ENCODE data around the gene TAGAP.
"Not testable (repeated sequence)": the region's sequence is repeated elsewhere in the genome, so short reads cannot be mapped to it uniquely, and the experiment has no call there.

TAGAP gene

GRCh38 chr6:159007510-159007909, 37.3 kb downstream of the TAGAP start:
- no peaks in the 10 kb centered on the region for H3K79me2 ChIP-seq (ENCODE audit: control insufficient read depth, insufficient read depth, low read length, unreplicated experiment)
- peaks cover 4% of the 10 kb centered on the region for H3K4me1 ChIP-seq (ENCODE audit: control insufficient read depth, insufficient read depth, low read length, unreplicated experiment)
- H3K36me3 ChIP-seq (ENCODE audit: insufficient read depth, low read length), result no peaks in the 10 kb centered on the region
- H2AFZ ChIP-seq (ENCODE audit: low read length, unreplicated experiment), result no peak overlapping the region
- H3K4me3 ChIP-seq (ENCODE audit: low read depth, low read length), result no peak overlapping the region
- H3K27ac ChIP-seq (ENCODE audit: low read depth, low read length), result no peak overlapping the region
- H3K27me3 ChIP-seq (ENCODE audit: insufficient read depth, low read length), result no peaks in the 10 kb centered on the region

GRCh38 chr6:159005436-159005835, 39.4 kb downstream of the TAGAP start:
- Histone ChIP-seq H3K79me2 (ENCODE audit: control insufficient read depth, insufficient read depth, low read length, unreplicated experiment) (peaks cover 3% of the 10 kb centered on the region), H3K27me3 (ENCODE audit: insufficient read depth, low read length) (no peaks in the 10 kb centered on the region), H2AFZ (ENCODE audit: low read length, unreplicated experiment) (no peak overlapping the region), H3K27ac (ENCODE audit: low read depth, low read length) (no peak overlapping the region), H3K4me1 (ENCODE audit: control insufficient read depth, insufficient read depth, low read length, unreplicated experiment) (peaks cover 18% of the 10 kb centered on the region), H3K4me3 (ENCODE audit: low read depth, low read length) (no peak overlapping the region), H3K36me3 (ENCODE audit: insufficient read depth, low read length) (no peaks in the 10 kb centered on the region)

- no peak overlapping the region for H2AFZ ChIP-seq (ENCODE audit: low read length, unreplicated experiment)
- H3K27me3 ChIP-seq (ENCODE audit: insufficient read depth, low read length), result no peaks in the 10 kb centered on the region
- no peaks in the 10 kb centered on the region for H3K36me3 ChIP-seq (ENCODE audit: insufficient read depth, low read length)
- peaks cover 18% of the 10 kb centered on the region for H3K4me1 ChIP-seq (ENCODE audit: control insufficient read depth, insufficient read depth, low read length, unreplicated experiment)
- H3K27ac ChIP-seq (ENCODE audit: low read depth, low read length), result no peak overlapping the region
- H3K4me3 ChIP-seq (ENCODE audit: low read depth, low read length), result no peak overlapping the region
- H3K79me2 ChIP-seq (ENCODE audit: control insufficient read depth, insufficient read depth, low read length, unreplicated experiment), result peaks cover 3% of the 10 kb centered on the region
These were observed 40.2 kb downstream of the TAGAP start for GRCh38 chr6:159004592-159004991.

- Histone ChIP-seq H3K27me3 (ENCODE audit: insufficient read depth, low read length) (no peaks in the 10 kb centered on the region), H3K79me2 (ENCODE audit: control insufficient read depth, insufficient read depth, low read length, unreplicated experiment) (peaks cover 11% of the 10 kb centered on the region)
These were observed 42.2 kb downstream of the TAGAP start for GRCh38 chr6:159002432-159003155.

GRCh38 chr6:158999666-159000403, 45.0 kb downstream of the TAGAP start, which contains the start of gene RSPH3:
RSPH3 (minus strand) TSS chr6:159000202; CDS start chr6:158999550, 652 bp downstream.
- Histone ChIP-seq H3K36me3 (ENCODE audit: insufficient read depth, low read length) (peaks cover 3% of the 10 kb centered on the region; the same call in 1 of the 2 replicates), H2AFZ (ENCODE audit: low read length, unreplicated experiment) (peak within 1 kb of the TSS; percentile 96), H3K27me3 (ENCODE audit: insufficient read depth, low read length) (no peaks in the 10 kb centered on the region), H3K4me3 (ENCODE audit: low read depth, low read length) (peak within 1 kb of the TSS; percentile 94), H3K79me2 (ENCODE audit: control insufficient read depth, insufficient read depth, low read length, unreplicated experiment) (peaks cover 12% of the 10 kb centered on the region), H3K27ac (ENCODE audit: low read depth, low read length) (peak within 1 kb of the TSS; percentile 75), H3K4me1 (ENCODE audit: control insufficient read depth, insufficient read depth, low read length, unreplicated experiment) (peaks cover 33% of the 10 kb centered on the region)

More at GRCh38 chr6:159002432-159003155, 42.2 kb downstream of the TAGAP start:
- H3K36me3 ChIP-seq (ENCODE audit: insufficient read depth, low read length), result no peaks in the 10 kb centered on the region
- no peak overlapping the region for H3K27ac ChIP-seq (ENCODE audit: low read depth, low read length)
- H3K4me1 ChIP-seq (ENCODE audit: control insufficient read depth, insufficient read depth, low read length, unreplicated experiment), result peaks cover 18% of the 10 kb centered on the region
- H3K4me3 ChIP-seq (ENCODE audit: low read depth, low read length), result no peak overlapping the region
- peak overlapping the region; percentile 11 for H2AFZ ChIP-seq (ENCODE audit: low read length, unreplicated experiment)

- Histone ChIP-seq H3K27me3 (ENCODE audit: insufficient read depth, low read length) (no peaks in the 10 kb centered on the region), H3K79me2 (ENCODE audit: control insufficient read depth, insufficient read depth, low read length, unreplicated experiment) (peaks cover 14% of the 10 kb centered on the region), H3K27ac (ENCODE audit: low read depth, low read length) (peak overlapping the region; percentile 75; the same call in 1 of the 2 replicates), H2AFZ (ENCODE audit: low read length, unreplicated experiment) (peak overlapping the region; percentile 96), H3K4me3 (ENCODE audit: low read depth, low read length) (peak overlapping the region; percentile 94), H3K4me1 (ENCODE audit: control insufficient read depth, insufficient read depth, low read length, unreplicated experiment) (peaks cover 36% of the 10 kb centered on the region), H3K36me3 (ENCODE audit: insufficient read depth, low read length) (peaks cover 3% of the 10 kb centered on the region; the same call in 1 of the 2 replicates)
These were observed 45.6 kb downstream of the TAGAP start for GRCh38 chr6:158999154-158999665.

GRCh38 chr6:158996856-158997255, 47.9 kb downstream of the TAGAP start:
- Histone ChIP-seq H3K36me3 (ENCODE audit: insufficient read depth, low read length) (peaks cover 12% of the 10 kb centered on the region; the same call in 1 of the 2 replicates), H3K27ac (ENCODE audit: low read depth, low read length) (peak overlapping the region; percentile 82; the same call in 1 of the 2 replicates), H3K4me1 (ENCODE audit: control insufficient read depth, insufficient read depth, low read length, unreplicated experiment) (peaks cover 28% of the 10 kb centered on the region), H3K79me2 (ENCODE audit: control insufficient read depth, insufficient read depth, low read length, unreplicated experiment) (peaks cover 14% of the 10 kb centered on the region), H3K27me3 (ENCODE audit: insufficient read depth, low read length) (no peaks in the 10 kb centered on the region), H3K4me3 (ENCODE audit: low read depth, low read length) (no peak overlapping the region), H2AFZ (ENCODE audit: low read length, unreplicated experiment) (no peak overlapping the region)

- no peak overlapping the region for H2AFZ ChIP-seq (ENCODE audit: low read length, unreplicated experiment)
These were observed 51.2 kb downstream of the TAGAP start for GRCh38 chr6:158993639-158994038.

GRCh38 chr6:158991017-158991723, 53.6 kb downstream of the TAGAP start:
- Histone ChIP-seq H3K79me2 (ENCODE audit: control insufficient read depth, insufficient read depth, low read length, unreplicated experiment) (peaks cover 3% of the 10 kb centered on the region), H3K4me1 (ENCODE audit: control insufficient read depth, insufficient read depth, low read length, unreplicated experiment) (peaks cover 14% of the 10 kb centered on the region), H2AFZ (ENCODE audit: low read length, unreplicated experiment) (no peak overlapping the region), H3K27me3 (ENCODE audit: insufficient read depth, low read length) (no peaks in the 10 kb centered on the region), H3K4me3 (ENCODE audit: low read depth, low read length) (no peak overlapping the region), H3K27ac (ENCODE audit: low read depth, low read length) (no peak overlapping the region), H3K36me3 (ENCODE audit: insufficient read depth, low read length) (peaks cover 16% of the 10 kb centered on the region)

More at GRCh38 chr6:158993639-158994038, 51.2 kb downstream of the TAGAP start:
- H3K27me3 ChIP-seq (ENCODE audit: insufficient read depth, low read length), result no peaks in the 10 kb centered on the region
- peaks cover 3% of the 10 kb centered on the region for H3K79me2 ChIP-seq (ENCODE audit: control insufficient read depth, insufficient read depth, low read length, unreplicated experiment)
- peaks cover 19% of the 10 kb centered on the region for H3K36me3 ChIP-seq (ENCODE audit: insufficient read depth, low read length)
- no peak overlapping the region for H3K4me3 ChIP-seq (ENCODE audit: low read depth, low read length)
- H3K27ac ChIP-seq (ENCODE audit: low read depth, low read length), result no peak overlapping the region
- peaks cover 18% of the 10 kb centered on the region for H3K4me1 ChIP-seq (ENCODE audit: control insufficient read depth, insufficient read depth, low read length, unreplicated experiment)

- H3K27ac ChIP-seq (ENCODE audit: low read depth, low read length); H2AFZ ChIP-seq (ENCODE audit: low read length, unreplicated experiment); H3K4me1 ChIP-seq (ENCODE audit: control insufficient read depth, insufficient read depth, low read length, unreplicated experiment); H3K27me3 ChIP-seq (ENCODE audit: insufficient read depth, low read length); H3K4me3 ChIP-seq (ENCODE audit: low read depth, low read length); H3K79me2 ChIP-seq (ENCODE audit: control insufficient read depth, insufficient read depth, low read length, unreplicated experiment): not testable (repeated sequence)
- H3K36me3 ChIP-seq (ENCODE audit: insufficient read depth, low read length), result peaks cover 16% of the 10 kb centered on the region
These were observed 55.1 kb downstream of the TAGAP start for GRCh38 chr6:158989711-158990110.

Measured in ACC112 (cell line).